Measurements from ENCODE around the gene PLAC8. TPM values are rescaled to one million over a fixed set of nuclear protein-coding genes. Genes with fewer than 3 reads are reported as not detected.

PLAC8 gene
- total and polyA plus RNA-seq, 8 donors: 10.5 to 372 (median 47.3) TPM

GRCh38 chr4:83040269-83040668 lies 74.3 kb downstream of the PLAC8 start:
- TF ChIP-seq POLR2A (IDR thresholded peaks at IDR 0.05) (no peak), POLR2AphosphoS5 (IDR thresholded peaks at IDR 0.05) (no peak), EP300 (IDR thresholded peaks at IDR 0.05) (no peak)
- TF ChIP-seq, protein P1, sequence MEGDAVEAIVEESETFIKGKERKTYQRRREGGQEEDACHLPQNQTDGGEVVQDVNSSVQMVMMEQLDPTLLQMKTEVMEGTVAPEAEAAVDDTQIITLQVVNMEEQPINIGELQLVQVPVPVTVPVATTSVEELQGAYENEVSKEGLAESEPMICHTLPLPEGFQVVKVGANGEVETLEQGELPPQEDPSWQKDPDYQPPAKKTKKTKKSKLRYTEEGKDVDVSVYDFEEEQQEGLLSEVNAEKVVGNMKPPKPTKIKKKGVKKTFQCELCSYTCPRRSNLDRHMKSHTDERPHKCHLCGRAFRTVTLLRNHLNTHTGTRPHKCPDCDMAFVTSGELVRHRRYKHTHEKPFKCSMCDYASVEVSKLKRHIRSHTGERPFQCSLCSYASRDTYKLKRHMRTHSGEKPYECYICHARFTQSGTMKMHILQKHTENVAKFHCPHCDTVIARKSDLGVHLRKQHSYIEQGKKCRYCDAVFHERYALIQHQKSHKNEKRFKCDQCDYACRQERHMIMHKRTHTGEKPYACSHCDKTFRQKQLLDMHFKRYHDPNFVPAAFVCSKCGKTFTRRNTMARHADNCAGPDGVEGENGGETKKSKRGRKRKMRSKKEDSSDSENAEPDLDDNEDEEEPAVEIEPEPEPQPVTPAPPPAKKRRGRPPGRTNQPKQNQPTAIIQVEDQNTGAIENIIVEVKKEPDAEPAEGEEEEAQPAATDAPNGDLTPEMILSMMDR (IDR thresholded peaks at IDR 0.05): no peak
- WGBS, 5 donors: 81 to 91% (median 84%) methylated on average over 3 of the region's 3 CpGs
- H3K4me3 ChIP-seq: no peak overlapping the region

More at GRCh38 chr4:83040269-83040668, 74.3 kb downstream of the PLAC8 start:
- no peak overlapping the region for H3K27ac ChIP-seq
- DNase-seq: no peak
- no peaks in the 10 kb centered on the region for H3K27me3 ChIP-seq
- intact Hi-C loops (cut with DNase I; ENCODE audit: low total_unique reads): no loop called here
- peaks cover 0 to 8% (median 5%) of the 10 kb centered on the region in 4 donors for H3K36me3 ChIP-seq
- no peaks in the 10 kb centered on the region for H3K9me3 ChIP-seq
- peaks cover 8 to 33% (median 21%) of the 10 kb centered on the region in 4 donors for H3K4me1 ChIP-seq

Other genes with a start within 250 kb of the PLAC8 start
- 100 to 1,000 TPM in 4 of 5 donors, 10 to 100 TPM in 1; 99.1 to 590 (median 218) TPM for gene SEC31A, start 223.6 kb downstream of the PLAC8 start, total RNA-seq
- gene SEC31A, start 223.6 kb downstream of the PLAC8 start, polyA plus RNA-seq: 10 to 100 TPM; 72.1 to 97.1 (median 72.4) TPM
- gene THAP9, start 214.0 kb downstream of the PLAC8 start, total RNA-seq: 1 to 10 TPM in 2 of 5 donors, under 1 TPM in 1, not detected in 2; 0.58 to 8.9 (median 8.6) TPM
- gene THAP9, start 214.0 kb downstream of the PLAC8 start, polyA plus RNA-seq: 1 to 10 TPM; 1.5 to 2.1 (median 1.7) TPM
- gene LIN54, start 103.9 kb downstream of the PLAC8 start, total RNA-seq: 10 to 100 TPM in 2 of 5 donors, 1 to 10 TPM in 3; 1.2 to 40.3 (median 4.9) TPM
- 1 to 10 TPM; 2.1 to 2.9 (median 2.5) TPM for gene LIN54, start 103.9 kb downstream of the PLAC8 start, polyA plus RNA-seq
- 100 to 1,000 TPM in 2 of 5 donors, 10 to 100 TPM in 2, 1 to 10 TPM in 1; 1.7 to 302 (median 50.4) TPM for gene COPS4, start 79.5 kb downstream of the PLAC8 start, total RNA-seq
- 10 to 100 TPM; 19.5 to 34.1 (median 22.8) TPM for gene COPS4, start 79.5 kb downstream of the PLAC8 start, polyA plus RNA-seq
- gene COQ2, start 170.1 kb upstream of the PLAC8 start, total RNA-seq: 10 to 100 TPM in 1 of 5 donors, 1 to 10 TPM in 4; 1.8 to 10.1 (median 9.1) TPM
- gene COQ2, start 170.1 kb upstream of the PLAC8 start, polyA plus RNA-seq: 1 to 10 TPM; 2.9 to 7.1 (median 5.1) TPM
- 1 to 10 TPM in 2 of 5 donors, under 1 TPM in 2, not detected in 1; under 0.01 to 4.9 (median 0.92) TPM for gene HPSE, start 220.1 kb upstream of the PLAC8 start, total RNA-seq
- 1 to 10 TPM in 2 of 3 donors, under 1 TPM in 1; 0.61 to 1.9 (median 1.2) TPM for gene HPSE, start 220.1 kb upstream of the PLAC8 start, polyA plus RNA-seq

All from stomach (tissue), 9 donors.